HEK293 (cell line): ENCODE measurements around the gene B4GALT2.

Source experiments
- REPIN1 ChIP-seq: fragments of 450-650 bp; formaldehyde crosslinking; IDR thresholded peaks from 2 replicates; pipeline ENCODE4 v1.5.1; 2017; ENCODE audit warnings: missing biosample characterization, missing genetic modification characterization, low read depth
- YY1 ChIP-seq: fragments of 450-650 bp; formaldehyde crosslinking; IDR thresholded peaks from 2 replicates; pipeline ENCODE4 v1.5.1; 2018; ENCODE audit warnings: missing biosample characterization, missing genetic modification characterization
- ZNF776 ChIP-seq: fragments of 450-650 bp; formaldehyde crosslinking; IDR thresholded peaks from 2 replicates; pipeline ENCODE4 v1.5.0; 2017; ENCODE audit warnings: missing biosample characterization, missing genetic modification characterization, borderline replicate concordance
- TF ChIP-seq, protein P1 (sequence below): fragments of 450-650 bp; formaldehyde crosslinking; IDR thresholded peaks from 2 replicates; pipeline ENCODE4 v1.5.1; 2016; ENCODE audit warnings: missing biosample characterization, missing genetic modification characterization

DNA sequence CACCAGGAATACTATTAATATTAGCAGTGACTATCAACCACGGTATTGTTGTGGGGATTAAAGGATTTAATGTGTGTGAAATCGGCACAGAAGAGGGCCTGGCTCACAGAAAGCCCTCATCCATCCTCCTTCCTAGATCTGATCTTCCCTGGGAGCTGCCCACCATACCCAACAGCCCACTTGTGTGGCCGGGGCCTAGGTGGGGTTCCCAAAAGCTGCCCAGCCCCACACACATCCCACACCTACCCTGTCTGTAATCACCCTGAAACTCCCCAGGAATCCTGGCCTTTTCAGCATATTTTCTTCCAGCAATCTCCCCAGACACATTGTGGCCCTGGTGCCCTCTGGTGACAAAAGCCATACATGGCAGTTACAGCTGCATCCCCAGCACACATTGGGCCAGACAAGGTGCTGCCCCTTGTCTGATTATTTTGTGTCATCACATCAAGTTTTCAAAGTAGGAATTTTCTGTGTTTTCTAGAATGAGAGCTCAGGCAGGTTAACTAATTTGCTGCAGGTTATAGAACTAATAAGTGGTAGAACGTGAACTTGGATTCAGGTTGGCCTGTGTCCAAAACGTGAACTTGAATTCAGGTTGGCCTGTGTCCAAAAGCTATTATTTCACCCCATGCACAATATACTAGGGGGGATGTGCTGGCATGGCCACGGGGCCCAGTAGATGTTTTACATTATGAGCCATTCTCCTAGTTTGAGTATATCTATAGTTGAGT is 57.6 kb downstream of the B4GALT2 start:
- TF ChIP-seq, protein P1, sequence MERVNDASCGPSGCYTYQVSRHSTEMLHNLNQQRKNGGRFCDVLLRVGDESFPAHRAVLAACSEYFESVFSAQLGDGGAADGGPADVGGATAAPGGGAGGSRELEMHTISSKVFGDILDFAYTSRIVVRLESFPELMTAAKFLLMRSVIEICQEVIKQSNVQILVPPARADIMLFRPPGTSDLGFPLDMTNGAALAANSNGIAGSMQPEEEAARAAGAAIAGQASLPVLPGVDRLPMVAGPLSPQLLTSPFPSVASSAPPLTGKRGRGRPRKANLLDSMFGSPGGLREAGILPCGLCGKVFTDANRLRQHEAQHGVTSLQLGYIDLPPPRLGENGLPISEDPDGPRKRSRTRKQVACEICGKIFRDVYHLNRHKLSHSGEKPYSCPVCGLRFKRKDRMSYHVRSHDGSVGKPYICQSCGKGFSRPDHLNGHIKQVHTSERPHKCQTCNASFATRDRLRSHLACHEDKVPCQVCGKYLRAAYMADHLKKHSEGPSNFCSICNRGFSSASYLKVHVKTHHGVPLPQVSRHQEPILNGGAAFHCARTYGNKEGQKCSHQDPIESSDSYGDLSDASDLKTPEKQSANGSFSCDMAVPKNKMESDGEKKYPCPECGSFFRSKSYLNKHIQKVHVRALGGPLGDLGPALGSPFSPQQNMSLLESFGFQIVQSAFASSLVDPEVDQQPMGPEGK (tag by site-specific recombination), result no peak
- no peak for TF ChIP-seq YY1 (tag by site-specific recombination)
- TF ChIP-seq ZNF776 (tag by site-specific recombination), result no peak
- no peak for TF ChIP-seq REPIN1 (tag by site-specific recombination)
